ENCODE measurements around the gene MDN1. TPM values are rescaled to one million over a fixed set of nuclear protein-coding genes. Genes with fewer than 3 reads are reported as not detected.
"Not testable (repeated sequence)": the region's sequence is repeated elsewhere in the genome, so short reads cannot be mapped to it uniquely, and the experiment has no call there.

The MDN1 gene
- total RNA-seq, 1 experiment from 2014 or later, result 20.5 TPM

- intact Hi-C loops (cut with micrococcal nuclease), result no loop called here
- no peaks in the 10 kb centered on the region for H4K20me1 ChIP-seq (ENCODE audit: low read length)
- no TSS peak for BruUV-seq (replicated peaks)
- H3K9me3 ChIP-seq (ENCODE audit: low read length), result no peaks in the 10 kb centered on the region
- peaks cover 37% of the 10 kb centered on the region for H3K36me3 ChIP-seq (ENCODE audit: low read depth, low read length)
- H3K4me3 ChIP-seq (ENCODE audit: low read length), result no peak overlapping the region
- TF ChIP-seq CTCF (conservative IDR thresholded peaks at IDR 0.05; ENCODE audit: low read depth, low read length) (no peak), EZH2 (IDR thresholded peaks at IDR 0.05; ENCODE audit: low read length, unreplicated experiment) (no peak), EZH2phosphoT487 (IDR thresholded peaks at IDR 0.05; ENCODE audit: borderline replicate concordance, low read length) (no peak)
- H3K4me1 ChIP-seq (ENCODE audit: insufficient read depth, low read length), result no peaks in the 10 kb centered on the region
- no peak overlapping the region for H2AFZ ChIP-seq (ENCODE audit: low read length)
- CTCF ChIA-PET, result no interaction called here
- no peak overlapping the region for H3K4me2 ChIP-seq (ENCODE audit: low read length)
- DNase-seq (no peak), ATAC-seq (no peak)
- H3K9me2 ChIP-seq (replicated peaks; ENCODE audit: low read length), result no peaks in the 10 kb centered on the region
- no peaks in the 10 kb centered on the region for H3K79me2 ChIP-seq (ENCODE audit: low read length)
- H3K27me3 ChIP-seq (ENCODE audit: low read length), result no peaks in the 10 kb centered on the region
- POLR2A ChIA-PET (ENCODE audit: unreplicated experiment), result no interaction called here
- H3K27ac ChIP-seq (ENCODE audit: low read length), result no peak overlapping the region
- H3F3A ChIP-seq (ENCODE audit: low read length, unreplicated experiment), result no peaks in the 10 kb centered on the region
- no peak overlapping the region for H3K9ac ChIP-seq (ENCODE audit: low read length)
Observed at GRCh38 chr6:89734526-89734925, 85.1 kb downstream of the MDN1 start.

GRCh38 chr6:89731924-89732567, 87.5 kb downstream of the MDN1 start:
- Histone ChIP-seq H3K4me1 (ENCODE audit: insufficient read depth, low read length) (no peaks in the 10 kb centered on the region), H3F3A (ENCODE audit: low read length, unreplicated experiment) (no peaks in the 10 kb centered on the region), H3K79me2 (ENCODE audit: low read length) (no peaks in the 10 kb centered on the region), H3K36me3 (ENCODE audit: low read depth, low read length) (peaks cover 36% of the 10 kb centered on the region), H3K9me3 (ENCODE audit: low read length) (no peaks in the 10 kb centered on the region), H3K27ac (ENCODE audit: low read length) (no peak overlapping the region), H2AFZ (ENCODE audit: low read length) (no peak overlapping the region), H3K27me3 (ENCODE audit: low read length) (no peaks in the 10 kb centered on the region), H3K9me2 (replicated peaks; ENCODE audit: low read length) (no peaks in the 10 kb centered on the region), H3K4me2 (ENCODE audit: low read length) (no peak overlapping the region), H3K9ac (ENCODE audit: low read length) (no peak overlapping the region), H3K4me3 (ENCODE audit: low read length) (no peak overlapping the region), H4K20me1 (ENCODE audit: low read length) (no peaks in the 10 kb centered on the region)
- TF ChIP-seq CTCF (conservative IDR thresholded peaks at IDR 0.05; ENCODE audit: low read depth, low read length), result no peak
- no peak for TF ChIP-seq EZH2phosphoT487 (IDR thresholded peaks at IDR 0.05; ENCODE audit: borderline replicate concordance, low read length)
- no peak for TF ChIP-seq EZH2 (IDR thresholded peaks at IDR 0.05; ENCODE audit: low read length, unreplicated experiment)
- ATAC-seq (no peak), DNase-seq (no peak)
- intact Hi-C loops (cut with micrococcal nuclease), result no loop called here
- ChIA-PET CTCF (no interaction called here), POLR2A (ENCODE audit: unreplicated experiment) (no interaction called here)
- BruUV-seq (replicated peaks), result no TSS peak

- H3K4me1 ChIP-seq (ENCODE audit: insufficient read depth, low read length); H3K4me3 ChIP-seq (ENCODE audit: low read length); H2AFZ ChIP-seq (ENCODE audit: low read length); BruUV-seq (replicated peaks); H3K4me2 ChIP-seq (ENCODE audit: low read length); POLR2A ChIA-PET (ENCODE audit: unreplicated experiment); H3K27me3 ChIP-seq (ENCODE audit: low read length); ATAC-seq; H3F3A ChIP-seq (ENCODE audit: low read length, unreplicated experiment); intact Hi-C loops (cut with micrococcal nuclease); CTCF ChIA-PET; H3K27ac ChIP-seq (ENCODE audit: low read length); H3K79me2 ChIP-seq (ENCODE audit: low read length); DNase-seq; H3K9me2 ChIP-seq (replicated peaks; ENCODE audit: low read length); H3K9me3 ChIP-seq (ENCODE audit: low read length); H3K9ac ChIP-seq (ENCODE audit: low read length); H4K20me1 ChIP-seq (ENCODE audit: low read length): not testable (repeated sequence)
- peaks cover 40% of the 10 kb centered on the region for H3K36me3 ChIP-seq (ENCODE audit: low read depth, low read length)
Observed at GRCh38 chr6:89731262-89731661, 88.3 kb downstream of the MDN1 start.
